Keratinocyte (primary cell): Measurements from ENCODE around the gene APPL2.

ENCODE experiments used
- CTCF ChIP-seq, 3 experiments: IDR thresholded peaks in 1 of 3; conservative IDR thresholded peaks in 1 of 3; optimal IDR thresholded peaks in 1 of 3; 2 replicates in 2 of 3; 3 replicates in 1 of 3; pipeline versions ENCODE3 to v1.5.1; 2011; ENCODE audit warnings: low read length in 3 of 3, mild to moderate bottlenecking in 3 of 3, moderate library complexity in 2 of 3, control low read depth in 1 of 3, inconsistent platforms in 1 of 3; ENCODE audit not compliant: insufficient read depth in 2 of 3; ENCODE audit errors: extremely low read depth in 1 of 3
- EZH2 ChIP-seq: IDR thresholded peaks from one replicate; pipeline ENCODE4 v1.6.1; 2012; ENCODE audit warnings: inconsistent platforms, mild to moderate bottlenecking, low read length, moderate library complexity

GRCh38 chr12:105171691-105172436, 64.1 kb downstream of the APPL2 start:
- TF ChIP-seq CTCF (optimal IDR thresholded peaks at IDR 0.05 in 1 of 3, IDR thresholded peaks at IDR 0.05 in 1 of 3, conservative IDR thresholded peaks at IDR 0.05 in 1 of 3; ENCODE audit: extremely low read depth in 1 of 3, insufficient read depth in 2 of 3, low read length in 3 of 3), result no peak
- TF ChIP-seq EZH2, result no peak
